Stimulated activated CD4-positive, alpha-beta T cell treated with anti-CD3 and anti-CD28 coated beads, Interleukin-4, amount 100 ng/mL, for 4 hours (primary cell): ENCODE data around the gene CENPX.

Experiments used
- DNase-seq, 2 experiments: peaks; one replicate each; pipeline ENCODE4 v3.0.0-alpha.2; 2020

The CENPX gene

GRCh38 chr17:81976332-81977210 lies 46.1 kb downstream of the CENPX start:
- DNase-seq: peak; percentile 42 to 49

GRCh38 chr17:81973432-81973831 lies 49.2 kb downstream of the CENPX start:
- DNase-seq: no peak

- DNase-seq: no peak
Measured at GRCh38 chr17:81968850-81969812, 53.5 kb downstream of the CENPX start.
